HT-29 (cell line): ENCODE data around the gene MAFB. TPM values are rescaled to one million over a fixed set of nuclear protein-coding genes. Genes with fewer than 3 reads are reported as not detected.

ENCODE experiments used
- DNase-seq: peaks from one replicate; pipeline ENCODE4 v3.0.0-alpha.2; 2015; ENCODE audit warnings: low spot score
- total RNA-seq: library from RNA; depleted of rRNA; stranded (reverse); fragments of >200 nt; shearing (Covaris generic); gene quantifications from 2 replicates; pipeline ENCODE4 v1.2.3, GENCODE V29; 2014

Gene MAFB
- total RNA-seq, 1 experiment from 2014 or later: 0.53 TPM

- no peak for DNase-seq
Measured at GRCh38 chr20:40682104-40682981, 6.7 kb downstream of the MAFB start.

GRCh38 chr20:40681684-40682083 is 7.4 kb downstream of the MAFB start:
- no peak for DNase-seq

GRCh38 chr20:40681165-40681564 is 7.9 kb downstream of the MAFB start:
- DNase-seq: no peak

- DNase-seq: no peak
Measured at GRCh38 chr20:40680161-40680959, 8.7 kb downstream of the MAFB start.

DNA sequence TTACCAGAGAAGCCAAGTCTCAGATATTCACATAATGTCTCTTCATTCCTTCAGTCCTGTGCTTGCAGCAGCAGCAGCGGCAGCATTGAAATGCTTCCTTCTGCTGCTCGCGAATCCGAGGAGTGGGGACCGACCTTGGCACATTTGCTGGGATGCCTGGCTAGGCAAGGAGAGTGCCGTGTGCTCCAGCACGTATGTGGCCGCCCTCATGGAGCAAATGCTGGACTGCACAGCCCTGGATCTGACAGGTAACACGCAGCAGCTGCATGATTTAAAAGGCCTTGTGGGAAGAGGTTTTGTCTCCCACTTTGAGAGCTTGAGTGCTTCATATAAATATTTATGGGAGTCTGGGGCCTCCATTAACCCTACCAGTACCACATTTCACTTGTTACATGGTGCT is 9.9 kb downstream of the MAFB start:
- DNase-seq: no peak

DNA sequence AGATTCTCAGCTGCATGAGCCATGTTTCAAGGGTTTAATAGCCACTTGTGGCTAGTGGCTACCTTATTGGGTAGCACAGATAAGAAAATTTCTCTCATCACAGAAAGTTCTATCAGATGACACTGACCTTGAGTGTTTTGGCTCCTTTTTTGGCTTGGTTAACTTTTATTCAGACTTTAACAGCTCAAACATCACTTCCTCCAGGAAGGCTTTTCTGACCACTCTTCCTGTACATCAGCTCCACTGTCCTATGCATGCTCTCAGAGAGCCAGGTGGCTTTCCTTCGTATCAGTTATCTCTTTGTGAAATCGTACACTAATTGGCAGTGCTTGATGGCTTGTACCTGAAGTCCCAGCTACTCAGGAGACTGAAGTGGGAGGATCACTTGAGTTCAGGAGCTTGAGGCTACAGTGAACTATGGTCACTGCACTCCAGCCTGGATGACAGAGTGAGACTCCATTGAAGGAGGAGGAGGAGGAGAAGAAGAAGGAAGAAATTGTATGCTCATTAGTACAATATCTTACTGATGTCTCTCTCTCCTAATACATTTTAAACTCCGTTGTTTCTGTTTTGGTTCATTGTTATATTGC is 10.7 kb downstream of the MAFB start:
- no peak for DNase-seq

GRCh38 chr20:40677343-40677924 is 11.6 kb downstream of the MAFB start:
- DNase-seq: no peak

DNA sequence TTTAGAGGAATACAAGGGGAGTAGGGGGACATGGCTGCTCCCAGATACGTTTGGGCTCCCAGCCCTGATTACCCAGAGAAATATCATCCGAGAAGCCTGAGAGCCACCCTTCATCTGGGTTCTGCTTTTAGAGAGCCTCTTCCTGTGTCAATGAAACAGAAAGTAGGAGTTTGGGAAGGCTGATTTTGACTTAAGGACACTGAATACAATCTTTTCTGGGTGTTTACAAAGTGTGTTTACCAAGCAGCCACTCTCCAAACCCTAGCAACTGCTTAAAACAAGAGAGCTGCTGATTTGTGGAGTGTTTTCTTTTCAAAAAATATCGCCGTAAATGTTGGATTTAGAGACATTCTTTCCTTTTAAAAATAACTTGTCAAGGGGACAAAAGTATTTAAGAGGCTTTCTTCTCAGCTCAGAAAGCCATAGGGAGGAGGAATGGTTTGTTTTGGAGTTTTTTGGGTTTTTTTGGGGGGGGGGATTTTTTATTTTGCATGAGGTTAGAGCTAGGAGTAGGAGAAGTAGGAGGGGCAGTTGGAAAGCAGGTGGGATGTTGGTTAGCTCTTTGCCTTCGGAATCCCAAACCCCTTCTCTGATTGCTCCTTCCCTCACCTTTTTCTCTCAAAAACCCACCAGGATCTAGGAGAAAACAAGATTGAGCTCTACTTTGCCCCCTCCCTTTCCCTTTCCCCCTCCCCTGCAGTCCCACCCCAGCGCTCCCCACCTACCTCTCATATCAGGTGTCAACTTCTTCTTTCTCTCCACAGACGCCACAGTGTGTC is 12.4 kb downstream of the MAFB start:
- no peak for DNase-seq

DNA sequence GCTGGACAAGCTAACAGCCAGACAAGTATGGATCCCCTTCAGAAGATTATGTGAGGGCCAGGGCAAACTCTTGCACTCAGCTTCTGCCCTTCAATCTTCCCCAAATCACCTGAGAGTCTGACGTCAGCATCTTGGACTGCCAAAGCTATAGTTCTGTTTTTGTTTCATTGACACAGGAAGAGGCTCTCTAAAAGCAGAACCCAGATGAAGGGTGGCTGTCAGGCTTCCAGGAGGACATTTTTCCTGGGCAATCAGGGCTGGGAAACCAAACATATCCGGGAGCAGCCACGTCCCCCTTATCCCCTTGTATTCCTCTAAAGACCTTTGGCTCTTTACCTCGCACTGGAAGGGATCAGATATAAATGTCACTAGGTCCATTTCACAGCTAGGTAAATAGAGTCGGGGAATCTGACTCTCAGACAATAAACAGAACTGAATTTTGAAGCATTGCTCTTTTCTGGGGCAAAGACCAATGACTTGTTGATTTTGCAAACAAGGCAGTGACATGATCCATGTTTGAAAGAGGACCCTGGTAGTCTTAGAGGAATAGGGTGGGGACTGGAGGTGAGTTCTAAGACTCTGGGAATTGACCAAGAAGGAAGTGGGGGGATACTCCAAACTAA is 13.3 kb downstream of the MAFB start:
- no peak for DNase-seq

DNA sequence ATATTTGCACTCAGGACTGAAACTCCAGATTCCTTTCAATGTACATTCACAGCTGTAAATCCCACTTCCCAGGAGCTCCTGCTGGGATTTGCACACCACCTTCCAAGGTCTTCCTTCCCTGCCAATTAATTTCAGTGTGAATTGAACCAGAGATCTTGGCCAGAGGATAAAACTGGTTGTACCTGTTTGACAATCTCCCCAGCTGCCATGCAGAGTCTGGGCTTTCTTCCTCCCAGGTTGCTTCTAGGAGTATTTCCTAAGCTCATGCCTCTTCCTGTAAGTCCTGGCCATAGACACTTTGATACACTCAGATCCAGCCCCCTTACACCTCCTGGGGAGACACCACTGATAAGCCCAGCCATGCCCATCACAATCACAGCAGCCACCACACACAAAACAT is 15.6 kb downstream of the MAFB start:
- peak; percentile 94 for DNase-seq

- DNase-seq: no peak
Measured at GRCh38 chr20:40672095-40672494, 16.9 kb downstream of the MAFB start.

- peak; percentile 57 for DNase-seq
Measured at GRCh38 chr20:40670253-40670652, 18.8 kb downstream of the MAFB start.

DNA sequence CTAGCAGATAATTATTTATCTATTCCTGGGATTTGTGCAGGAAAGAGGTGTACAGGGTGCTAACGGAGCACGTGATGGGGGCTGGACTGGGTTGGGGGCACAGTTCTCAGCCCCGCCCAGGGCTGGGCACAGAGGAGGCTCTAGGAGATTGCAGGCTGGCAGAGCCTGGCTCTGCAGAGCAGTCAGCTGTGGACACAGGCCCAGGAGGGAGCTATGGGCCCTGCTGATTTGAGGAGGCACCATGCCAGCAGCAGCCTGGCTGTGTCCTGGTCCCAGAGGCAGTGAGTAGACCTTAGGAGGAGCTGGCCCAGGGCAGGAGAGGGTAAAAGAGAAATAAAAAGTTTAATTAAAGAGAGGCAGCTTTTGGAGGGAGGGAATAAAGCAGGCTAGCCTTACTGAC is 19.3 kb downstream of the MAFB start:
- no peak for DNase-seq

GRCh38 chr20:40668449-40669228 is 20.4 kb downstream of the MAFB start:
- peak; percentile 45 for DNase-seq

DNA sequence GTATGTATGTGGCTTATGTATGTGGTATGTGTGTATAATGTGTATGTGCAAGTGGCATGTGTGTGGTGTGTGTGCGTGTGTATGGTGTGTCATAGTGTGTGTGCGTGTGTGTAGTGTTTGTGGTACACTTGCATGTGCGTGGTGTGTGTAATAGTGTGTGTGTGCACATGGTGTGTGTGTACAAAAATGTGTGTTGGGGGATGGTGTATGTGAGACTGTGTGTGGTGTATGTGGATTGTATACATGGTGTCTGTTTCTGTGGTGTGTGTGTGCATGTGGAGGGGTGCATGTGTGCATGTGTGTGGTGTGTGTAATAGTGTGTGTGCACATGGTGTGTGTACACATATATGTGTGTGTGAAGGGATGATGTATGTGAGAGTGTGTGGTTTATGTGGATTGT is 21.5 kb downstream of the MAFB start:
- no peak for DNase-seq

GRCh38 chr20:40666336-40666735 is 22.7 kb downstream of the MAFB start:
- DNase-seq: no peak

- no peak for DNase-seq
Measured at GRCh38 chr20:40664891-40665290, 24.1 kb downstream of the MAFB start.

GRCh38 chr20:40663991-40664880 is 24.8 kb downstream of the MAFB start:
- DNase-seq: peak; percentile 85

DNA sequence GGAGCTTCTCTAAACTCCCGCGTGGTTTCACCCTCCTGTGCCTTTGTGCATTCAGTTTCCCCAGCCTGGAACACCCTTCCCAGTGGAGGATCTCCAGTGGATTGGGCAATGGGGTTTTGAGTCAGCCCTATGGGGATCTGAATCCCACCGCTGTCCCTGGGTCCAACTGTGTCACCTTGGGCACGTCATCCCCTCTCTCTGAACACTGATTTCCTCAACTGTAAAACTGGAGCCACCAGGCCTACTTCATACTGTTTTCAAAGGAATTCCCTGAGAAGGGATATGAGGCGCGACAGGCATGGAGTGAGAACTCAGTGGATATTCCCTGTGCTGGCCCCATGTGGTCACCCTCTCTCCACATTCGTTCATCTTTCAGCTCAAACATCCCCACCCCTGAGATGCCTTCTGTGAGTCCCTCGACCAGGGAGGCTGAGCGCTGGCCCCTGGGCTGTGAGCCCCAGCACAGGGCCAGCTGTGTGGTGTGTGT is 25.7 kb downstream of the MAFB start:
- DNase-seq: no peak
